ENCODE data around the gene KLF6.

GRCh38 chr10:3797750-3798149 is 12.7 kb upstream of the KLF6 start:
- TF ChIP-seq GATA2 (IDR thresholded peaks at IDR 0.05; ENCODE audit: low read depth, low read length) = no peak
- no peak for TF ChIP-seq GATA3 (IDR thresholded peaks at IDR 0.05; ENCODE audit: low read depth, low read length)
